K562 (cell line): Measurements from ENCODE around the gene DDAH2. TPM values are rescaled to one million over a fixed set of nuclear protein-coding genes. Genes with fewer than 3 reads are reported as not detected.

Experiments
- ARID1B ChIP-seq: fragments of 450-650 bp; IDR thresholded peaks from 2 replicates; pipeline ENCODE4 v1.6.1; 2016; ENCODE audit warnings: antibody characterized with exemption, mild to moderate bottlenecking, inconsistent platforms
- CBX1 ChIP-seq: sonication (generic); IDR thresholded peaks from 2 replicates; pipeline ENCODE4 v1.6.1; 2016; ENCODE audit warnings: antibody characterized with exemption, low read depth, mild to moderate bottlenecking
- DACH1 ChIP-seq: fragments of 450-650 bp; IDR thresholded peaks from 2 replicates; pipeline ENCODE4 v1.6.1; 2018; ENCODE audit not compliant: partially characterized antibody
- HCFC1 ChIP-seq: IDR thresholded peaks from 2 replicates; pipeline ENCODE4 v1.6.1; 2012; ENCODE audit warnings: low read depth, low read length, improper control_type of control experiment
- HMG20B ChIP-seq: fragments of 250-450 bp; sonication (Bioruptor Pico); IDR thresholded peaks from 2 replicates; pipeline ENCODE4 v1.5.0; 2021; ENCODE audit warnings: mild to moderate bottlenecking
- MBD2 ChIP-seq: sonication (generic); IDR thresholded peaks from 2 replicates; pipeline ENCODE4 v1.6.1; 2016; ENCODE audit warnings: low read depth, borderline replicate concordance
- MEF2A ChIP-seq: IDR thresholded peaks from 2 replicates; pipeline ENCODE4 v1.6.1; 2011; ENCODE audit warnings: low read depth, mild to moderate bottlenecking, low read length, moderate library complexity; ENCODE audit not compliant: control insufficient read depth
- MTF1 ChIP-seq: fragments of 250-450 bp; sonication (Bioruptor Pico); IDR thresholded peaks from 2 replicates; pipeline ENCODE4 v1.9.0; 2021; ENCODE audit warnings: moderate library complexity, mild to moderate bottlenecking, inconsistent platforms, borderline replicate concordance
- NRF1 ChIP-seq, 2 experiments: fragments of 450-650 bp; IDR thresholded peaks in 1 of 2; conservative IDR thresholded peaks in 1 of 2; 2 replicates each; pipeline ENCODE4 v1.6.1; 2014; ENCODE audit warnings: mild to moderate bottlenecking in 2 of 2
- PTRF ChIP-seq: fragments of 450-650 bp; IDR thresholded peaks from 2 replicates; pipeline ENCODE4 v1.6.1; 2016; ENCODE audit warnings: mild to moderate bottlenecking, missing genetic modification characterization, missing compliant biosample characterization
- PYGO2 ChIP-seq: fragments of 450-650 bp; IDR thresholded peaks from 2 replicates; pipeline ENCODE4 v1.6.1; 2016; ENCODE audit warnings: mild to moderate bottlenecking, missing genetic modification characterization, moderate library complexity, missing compliant biosample characterization
- SREBF2 ChIP-seq: sonication (generic); formaldehyde crosslinking; IDR thresholded peaks from 2 replicates; pipeline ENCODE4 v1.4.0; 2020; ENCODE audit warnings: mild to moderate bottlenecking, missing genetic modification reagents
- SRSF3 ChIP-seq: fragments of 200-400 bp; formaldehyde crosslinking; IDR thresholded peaks from 2 replicates; pipeline ENCODE4 v1.6.1; 2016; ENCODE audit warnings: mild to moderate bottlenecking, low read length, moderate library complexity; ENCODE audit not compliant: insufficient read depth
- TAF9B ChIP-seq: fragments of 450-650 bp; IDR thresholded peaks from 2 replicates; pipeline ENCODE4 v1.6.1; 2018; ENCODE audit warnings: mild to moderate bottlenecking; ENCODE audit not compliant: partially characterized antibody
- U2AF2 ChIP-seq: fragments of 200-400 bp; formaldehyde crosslinking; optimal IDR thresholded peaks from 2 replicates; pipeline ENCODE3; 2017; ENCODE audit warnings: low read depth, mild to moderate bottlenecking, low read length
- WHSC1 ChIP-seq: IDR thresholded peaks from one replicate; pipeline ENCODE4 v1.6.1; 2012; ENCODE audit warnings: low read length, control low read depth, inconsistent platforms
- ZNF444 ChIP-seq: fragments of 250-450 bp; sonication (Bioruptor Pico); IDR thresholded peaks from 2 replicates; pipeline ENCODE4 v1.4.0; 2020; ENCODE audit warnings: mild to moderate bottlenecking, moderate library complexity
- polyA plus RNA-seq, 8 experiments: library from polyadenylated mRNA; depleted of rRNA in 4 of 8; stranded (reverse) in 5 of 8; unstranded in 3 of 8; fragments of >200 nt; fragmentation: Nextera tagmentation in 2 of 8; fragmentation: Illumina TruSeq in 1 of 8; extraction: Ambion mirVana in 2 of 8; extraction: Trizol in 1 of 8; gene quantifications; 2 replicates each; pipeline versions ENCODE4 v1.2.1 to v1.2.3, GENCODE V29; 2011 to 2014; ENCODE audit warnings: inconsistent platforms in 1 of 8, missing spikeins in 1 of 8
- total RNA-seq, 7 experiments: library from RNA; depleted of rRNA in 6 of 7; stranded (reverse); fragments of >200 nt in 6 of 7; fragmentation: Illumina TruSeq in 2 of 7; extraction: Trizol in 2 of 7; gene quantifications; 2 replicates each; pipeline versions ENCODE4 v1.2.1 to v1.2.3, GENCODE V29; 2011 to 2021; ENCODE audit warnings: low replicate concordance in 1 of 7
- TF ChIP-seq, protein P1 (sequence below): fragments of 250-450 bp; sonication (Bioruptor Pico); IDR thresholded peaks from 2 replicates; pipeline ENCODE4 v1.8.0; 2022; ENCODE audit warnings: moderate library complexity, mild to moderate bottlenecking, inconsistent platforms
- TF ChIP-seq, protein P2 (sequence below): IDR thresholded peaks from 3 replicates; pipeline ENCODE4 v1.6.1; 2011; ENCODE audit warnings: borderline replicate concordance, mild to moderate bottlenecking; ENCODE audit not compliant: insufficient read length, insufficient read depth
- TF ChIP-seq, protein P3 (sequence below): fragments of 450-650 bp; IDR thresholded peaks from 2 replicates; pipeline ENCODE4 v1.6.1; 2014; ENCODE audit warnings: low read depth, mild to moderate bottlenecking, moderate library complexity, borderline replicate concordance
- TF ChIP-seq, protein P4 (sequence below): sonication (generic); formaldehyde crosslinking; IDR thresholded peaks from 2 replicates; pipeline ENCODE4 v1.8.0; 2023; ENCODE audit warnings: mild to moderate bottlenecking, missing genetic modification reagents

DDAH2 gene
- total and polyA plus RNA-seq, 9 of the 15 experiments (the other 6 are each of a cell fraction or from before 2014, with no cell fraction given) = 1.8 to 45.4 (median 21.4) TPM

DNA sequence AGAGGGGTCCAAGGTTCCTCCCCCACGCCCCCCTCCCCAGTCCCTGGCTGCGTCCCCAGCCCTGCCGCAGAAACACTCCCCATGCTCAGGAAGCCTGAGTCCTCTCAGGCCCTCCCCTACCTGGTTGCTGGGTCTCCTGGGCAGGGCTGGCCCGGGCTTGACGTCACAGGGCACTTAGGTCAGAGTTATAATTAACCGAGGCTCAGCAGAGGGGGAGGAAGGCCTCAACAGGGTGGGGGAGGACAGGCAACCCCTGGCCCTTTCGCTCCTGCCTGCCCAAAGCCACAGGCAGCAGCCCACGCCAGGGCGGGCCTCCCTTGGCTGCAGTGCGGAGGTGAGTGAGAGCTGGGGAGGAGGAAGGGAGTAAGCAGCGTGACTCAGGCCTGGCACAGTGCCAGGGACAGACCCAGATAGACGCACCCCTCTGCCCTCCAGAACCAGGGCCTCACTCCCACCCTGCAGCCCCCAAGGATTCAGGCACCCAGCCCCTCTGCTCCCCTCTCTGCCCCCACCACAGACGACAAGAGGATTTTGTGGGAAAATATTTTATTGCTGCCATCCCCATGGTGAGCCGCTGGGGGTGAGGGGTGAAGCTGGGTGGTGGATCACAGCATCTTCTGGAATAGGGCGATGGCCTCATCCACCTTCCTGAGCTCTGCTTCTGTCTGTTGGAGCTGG is 48.0 kb upstream of the DDAH2 start, which contains the start of gene VWA7 (continued):
- TF ChIP-seq, protein P1, sequence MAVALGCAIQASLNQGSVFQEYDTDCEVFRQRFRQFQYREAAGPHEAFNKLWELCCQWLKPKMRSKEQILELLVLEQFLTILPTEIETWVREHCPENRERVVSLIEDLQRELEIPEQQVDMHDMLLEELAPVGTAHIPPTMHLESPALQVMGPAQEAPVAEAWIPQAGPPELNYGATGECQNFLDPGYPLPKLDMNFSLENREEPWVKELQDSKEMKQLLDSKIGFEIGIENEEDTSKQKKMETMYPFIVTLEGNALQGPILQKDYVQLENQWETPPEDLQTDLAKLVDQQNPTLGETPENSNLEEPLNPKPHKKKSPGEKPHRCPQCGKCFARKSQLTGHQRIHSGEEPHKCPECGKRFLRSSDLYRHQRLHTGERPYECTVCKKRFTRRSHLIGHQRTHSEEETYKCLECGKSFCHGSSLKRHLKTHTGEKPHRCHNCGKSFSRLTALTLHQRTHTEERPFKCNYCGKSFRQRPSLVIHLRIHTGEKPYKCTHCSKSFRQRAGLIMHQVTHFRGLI (CRISPR knock-in tag) = no peak
- TF ChIP-seq SREBF2 = no peak
- TF ChIP-seq PTRF (tag) = no peak
- peak; percentile 70 to 75 for TF ChIP-seq NRF1 (conservative IDR thresholded peaks at IDR 0.05 in 1 of 2, IDR thresholded peaks at IDR 0.05 in 1 of 2)
- no peak for TF ChIP-seq U2AF2
- TF ChIP-seq, protein P2, sequence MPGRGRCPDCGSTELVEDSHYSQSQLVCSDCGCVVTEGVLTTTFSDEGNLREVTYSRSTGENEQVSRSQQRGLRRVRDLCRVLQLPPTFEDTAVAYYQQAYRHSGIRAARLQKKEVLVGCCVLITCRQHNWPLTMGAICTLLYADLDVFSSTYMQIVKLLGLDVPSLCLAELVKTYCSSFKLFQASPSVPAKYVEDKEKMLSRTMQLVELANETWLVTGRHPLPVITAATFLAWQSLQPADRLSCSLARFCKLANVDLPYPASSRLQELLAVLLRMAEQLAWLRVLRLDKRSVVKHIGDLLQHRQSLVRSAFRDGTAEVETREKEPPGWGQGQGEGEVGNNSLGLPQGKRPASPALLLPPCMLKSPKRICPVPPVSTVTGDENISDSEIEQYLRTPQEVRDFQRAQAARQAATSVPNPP = no peak
- no peak for TF ChIP-seq SRSF3
- TF ChIP-seq PYGO2 (tag) = peak; percentile 69; the same call in 1 of the 2 replicates
- TF ChIP-seq, protein P3, sequence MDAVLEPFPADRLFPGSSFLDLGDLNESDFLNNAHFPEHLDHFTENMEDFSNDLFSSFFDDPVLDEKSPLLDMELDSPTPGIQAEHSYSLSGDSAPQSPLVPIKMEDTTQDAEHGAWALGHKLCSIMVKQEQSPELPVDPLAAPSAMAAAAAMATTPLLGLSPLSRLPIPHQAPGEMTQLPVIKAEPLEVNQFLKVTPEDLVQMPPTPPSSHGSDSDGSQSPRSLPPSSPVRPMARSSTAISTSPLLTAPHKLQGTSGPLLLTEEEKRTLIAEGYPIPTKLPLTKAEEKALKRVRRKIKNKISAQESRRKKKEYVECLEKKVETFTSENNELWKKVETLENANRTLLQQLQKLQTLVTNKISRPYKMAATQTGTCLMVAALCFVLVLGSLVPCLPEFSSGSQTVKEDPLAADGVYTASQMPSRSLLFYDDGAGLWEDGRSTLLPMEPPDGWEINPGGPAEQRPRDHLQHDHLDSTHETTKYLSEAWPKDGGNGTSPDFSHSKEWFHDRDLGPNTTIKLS = peak; percentile 56; the same call in 1 of the 2 replicates
- TF ChIP-seq HMG20B (CRISPR knock-in tag) = no peak
- peak; percentile 76 for TF ChIP-seq DACH1
- TF ChIP-seq ZNF444 (CRISPR knock-in tag) = no peak
- peak; percentile 95 for TF ChIP-seq ARID1B
- peak; percentile 100 for TF ChIP-seq MEF2A
- no peak for TF ChIP-seq TAF9B
- TF ChIP-seq, protein P4, sequence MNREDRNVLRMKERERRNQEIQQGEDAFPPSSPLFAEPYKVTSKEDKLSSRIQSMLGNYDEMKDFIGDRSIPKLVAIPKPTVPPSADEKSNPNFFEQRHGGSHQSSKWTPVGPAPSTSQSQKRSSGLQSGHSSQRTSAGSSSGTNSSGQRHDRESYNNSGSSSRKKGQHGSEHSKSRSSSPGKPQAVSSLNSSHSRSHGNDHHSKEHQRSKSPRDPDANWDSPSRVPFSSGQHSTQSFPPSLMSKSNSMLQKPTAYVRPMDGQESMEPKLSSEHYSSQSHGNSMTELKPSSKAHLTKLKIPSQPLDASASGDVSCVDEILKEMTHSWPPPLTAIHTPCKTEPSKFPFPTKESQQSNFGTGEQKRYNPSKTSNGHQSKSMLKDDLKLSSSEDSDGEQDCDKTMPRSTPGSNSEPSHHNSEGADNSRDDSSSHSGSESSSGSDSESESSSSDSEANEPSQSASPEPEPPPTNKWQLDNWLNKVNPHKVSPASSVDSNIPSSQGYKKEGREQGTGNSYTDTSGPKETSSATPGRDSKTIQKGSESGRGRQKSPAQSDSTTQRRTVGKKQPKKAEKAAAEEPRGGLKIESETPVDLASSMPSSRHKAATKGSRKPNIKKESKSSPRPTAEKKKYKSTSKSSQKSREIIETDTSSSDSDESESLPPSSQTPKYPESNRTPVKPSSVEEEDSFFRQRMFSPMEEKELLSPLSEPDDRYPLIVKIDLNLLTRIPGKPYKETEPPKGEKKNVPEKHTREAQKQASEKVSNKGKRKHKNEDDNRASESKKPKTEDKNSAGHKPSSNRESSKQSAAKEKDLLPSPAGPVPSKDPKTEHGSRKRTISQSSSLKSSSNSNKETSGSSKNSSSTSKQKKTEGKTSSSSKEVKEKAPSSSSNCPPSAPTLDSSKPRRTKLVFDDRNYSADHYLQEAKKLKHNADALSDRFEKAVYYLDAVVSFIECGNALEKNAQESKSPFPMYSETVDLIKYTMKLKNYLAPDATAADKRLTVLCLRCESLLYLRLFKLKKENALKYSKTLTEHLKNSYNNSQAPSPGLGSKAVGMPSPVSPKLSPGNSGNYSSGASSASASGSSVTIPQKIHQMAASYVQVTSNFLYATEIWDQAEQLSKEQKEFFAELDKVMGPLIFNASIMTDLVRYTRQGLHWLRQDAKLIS (CRISPR knock-in tag) = 0 out of 2 replicates have a peak, but pooled peaks have one; percentile 43
- peak; percentile 52; the same call in 1 of the 2 replicates for TF ChIP-seq HCFC1
- peak; percentile 85; the same call in 1 of the 2 replicates for TF ChIP-seq CBX1
- peak; percentile 94 for TF ChIP-seq MBD2
- peak; percentile 31 for TF ChIP-seq WHSC1
- no peak for TF ChIP-seq MTF1 (CRISPR knock-in tag)
